Retinal pigment epithelial cell (primary cell): ENCODE data around the gene C12orf50.
A peak's percentile ranks its signal among the peaks of the same experiment; 100 is the strongest.
"Not testable (repeated sequence)": the region's sequence is repeated elsewhere in the genome, so short reads cannot be mapped to it uniquely, and the experiment has no call there.

ENCODE experiments used
- DNase-seq: peaks from one replicate; pipeline ENCODE4 v3.0.0-alpha.2; 2010; ENCODE audit warnings: low read depth
- H3K4me3 ChIP-seq: 2 replicates; pipeline ENCODE4 v1.5.1; 2011; ENCODE audit warnings: mild to moderate bottlenecking, low read length, control low read depth, moderate library complexity
- CTCF ChIP-seq: conservative IDR thresholded peaks from 2 replicates; pipeline ENCODE4 v1.5.1; 2011; ENCODE audit warnings: low read depth, low read length, control low read depth, inconsistent platforms

Gene C12orf50

GRCh38 chr12:88056571-88056970, 27.4 kb upstream of the C12orf50 start:
- DNase-seq = no peak

GRCh38 chr12:88052686-88053085, 23.5 kb upstream of the C12orf50 start:
- no peak for DNase-seq
- H3K4me3 ChIP-seq = no peak overlapping the region

More at GRCh38 chr12:88056571-88056970, 27.4 kb upstream of the C12orf50 start:
- H3K4me3 ChIP-seq = no peak overlapping the region
- no peak for TF ChIP-seq CTCF

GRCh38 chr12:88044035-88044434, 14.8 kb upstream of the C12orf50 start:
- H3K4me3 ChIP-seq = no peak overlapping the region
- TF ChIP-seq CTCF = no peak
- no peak for DNase-seq

More at GRCh38 chr12:88052686-88053085, 23.5 kb upstream of the C12orf50 start:
- TF ChIP-seq CTCF = peak; percentile 62

- DNase-seq = no peak
- no peak overlapping the region for H3K4me3 ChIP-seq
- no peak for TF ChIP-seq CTCF
Measured at GRCh38 chr12:88037770-88038169, 8.6 kb upstream of the C12orf50 start.

- peak overlapping the region; percentile 85 for H3K4me3 ChIP-seq
- no peak for DNase-seq
- no peak for TF ChIP-seq CTCF
Measured at GRCh38 chr12:88036353-88036965, 7.3 kb upstream of the C12orf50 start.

GRCh38 chr12:88035907-88036289, 6.7 kb upstream of the C12orf50 start:
- TF ChIP-seq CTCF = no peak
- DNase-seq = no peak
- H3K4me3 ChIP-seq = peak overlapping the region; percentile 85

GRCh38 chr12:88035271-88035906, 6.2 kb upstream of the C12orf50 start:
- H3K4me3 ChIP-seq = peak overlapping the region; percentile 85
- TF ChIP-seq CTCF = no peak
- no peak for DNase-seq

GRCh38 chr12:88031161-88031560, 2.0 kb upstream of the C12orf50 start:
- not testable (repeated sequence) for DNase-seq, H3K4me3 ChIP-seq
